Glutamatergic neuron (in vitro differentiated cells): ENCODE results near the gene ABCD1. TPM values are rescaled to one million over a fixed set of nuclear protein-coding genes. Genes with fewer than 3 reads are reported as not detected.
"Not testable (repeated sequence)": the region's sequence is repeated elsewhere in the genome, so short reads cannot be mapped to it uniquely, and the experiment has no call there.

Experiments
- DNase-seq: peaks from one replicate; pipeline ENCODE4 v3.0.0; 2022
- H3K27ac Mint-ChIP-seq: one replicate; pipeline ENCODE4 v1.8.0; 2020; ENCODE audit warnings: mild to moderate bottlenecking, mixed read lengths, inconsistent platforms; ENCODE audit not compliant: unreplicated experiment
- H3K27me3 Mint-ChIP-seq: one replicate; pipeline ENCODE4 v1.8.0; 2020; ENCODE audit warnings: mild to moderate bottlenecking, moderate library complexity, mixed read lengths, inconsistent platforms; ENCODE audit not compliant: unreplicated experiment
- H3K36me3 Mint-ChIP-seq: one replicate; pipeline ENCODE4 v1.8.0; 2020; ENCODE audit warnings: mild to moderate bottlenecking, mixed read lengths, inconsistent platforms; ENCODE audit not compliant: unreplicated experiment
- H3K4me1 Mint-ChIP-seq: one replicate; pipeline ENCODE4 v1.8.0; 2020; ENCODE audit warnings: mild to moderate bottlenecking, low read depth, mixed read lengths, inconsistent platforms; ENCODE audit not compliant: unreplicated experiment
- H3K4me3 Mint-ChIP-seq: one replicate; pipeline ENCODE4 v1.8.0; 2020; ENCODE audit warnings: mild to moderate bottlenecking, mixed read lengths, inconsistent platforms; ENCODE audit not compliant: unreplicated experiment
- H3K9me3 Mint-ChIP-seq: one replicate; pipeline ENCODE4 v1.8.0; 2020; ENCODE audit warnings: mild to moderate bottlenecking, moderate library complexity, mixed read lengths, inconsistent platforms; ENCODE audit not compliant: unreplicated experiment
- total RNA-seq: library from RNA; stranded (reverse); fragmentation: NEBNext Ultra II Directional; extraction: Animal tissue kit (Norgen Biotek cat#: 25700); gene quantifications from one replicate; pipeline ENCODE4 v1.2.1, GENCODE V29; 2021; ENCODE audit not compliant: unreplicated experiment
- TF ChIP-seq, protein P1 (sequence below): fragments of 200-600 bp; sonication (generic); IDR thresholded peaks from one replicate; pipeline ENCODE4 v1.5.0; 2021; ENCODE audit not compliant: partially characterized antibody, unreplicated experiment

The ABCD1 gene
- total RNA-seq, 1 donor from 2014 or later: 13.5 TPM

DNA sequence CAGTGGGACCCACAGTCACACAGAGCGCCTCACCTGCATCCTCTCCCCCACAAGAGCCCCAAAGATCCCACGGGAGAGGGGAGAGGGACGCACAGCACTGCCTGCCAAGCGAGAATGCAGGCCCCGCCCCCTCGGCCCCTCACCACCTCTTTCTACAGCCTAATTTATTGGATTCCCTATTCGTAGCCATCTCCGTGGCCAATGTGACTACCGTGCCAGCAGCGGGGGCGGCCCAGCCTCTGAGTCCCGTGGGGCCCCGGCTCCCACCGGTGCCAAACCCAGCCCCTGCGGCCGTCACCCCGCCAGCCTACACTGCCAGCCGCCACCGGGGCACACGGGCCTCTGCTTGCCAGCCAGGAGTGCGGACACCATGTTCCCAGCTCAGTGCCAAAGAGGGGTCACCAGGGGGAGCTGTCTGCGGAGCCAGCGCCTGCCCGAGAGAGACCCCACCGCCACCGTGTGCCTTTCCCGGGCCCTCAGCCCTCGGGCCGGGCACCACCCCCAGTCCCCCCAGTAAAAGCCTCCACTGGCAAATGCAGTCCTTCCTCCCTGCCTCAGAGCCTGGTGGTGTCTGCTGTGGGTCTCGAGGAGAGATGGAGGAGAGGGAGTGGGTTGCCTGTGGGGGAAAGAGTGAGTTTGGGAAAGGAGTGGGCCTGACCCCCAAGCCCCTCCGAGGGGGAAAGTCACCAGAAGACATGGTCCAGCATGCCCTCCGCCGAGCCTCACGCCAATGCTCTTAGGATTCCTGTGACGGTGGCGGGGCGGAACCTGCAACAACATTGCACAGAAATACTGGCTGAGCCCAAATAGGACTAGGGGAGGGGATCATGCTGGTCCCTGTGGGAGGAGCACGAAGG, 19.8 kb downstream of the ABCD1 start:
- peaks cover 2% of the 10 kb centered on the region for H3K9me3 Mint-ChIP-seq
- peaks cover 4% of the 10 kb centered on the region for H3K4me1 Mint-ChIP-seq
- peak overlapping the region; percentile 66 for H3K27ac Mint-ChIP-seq
- TF ChIP-seq, protein P1, sequence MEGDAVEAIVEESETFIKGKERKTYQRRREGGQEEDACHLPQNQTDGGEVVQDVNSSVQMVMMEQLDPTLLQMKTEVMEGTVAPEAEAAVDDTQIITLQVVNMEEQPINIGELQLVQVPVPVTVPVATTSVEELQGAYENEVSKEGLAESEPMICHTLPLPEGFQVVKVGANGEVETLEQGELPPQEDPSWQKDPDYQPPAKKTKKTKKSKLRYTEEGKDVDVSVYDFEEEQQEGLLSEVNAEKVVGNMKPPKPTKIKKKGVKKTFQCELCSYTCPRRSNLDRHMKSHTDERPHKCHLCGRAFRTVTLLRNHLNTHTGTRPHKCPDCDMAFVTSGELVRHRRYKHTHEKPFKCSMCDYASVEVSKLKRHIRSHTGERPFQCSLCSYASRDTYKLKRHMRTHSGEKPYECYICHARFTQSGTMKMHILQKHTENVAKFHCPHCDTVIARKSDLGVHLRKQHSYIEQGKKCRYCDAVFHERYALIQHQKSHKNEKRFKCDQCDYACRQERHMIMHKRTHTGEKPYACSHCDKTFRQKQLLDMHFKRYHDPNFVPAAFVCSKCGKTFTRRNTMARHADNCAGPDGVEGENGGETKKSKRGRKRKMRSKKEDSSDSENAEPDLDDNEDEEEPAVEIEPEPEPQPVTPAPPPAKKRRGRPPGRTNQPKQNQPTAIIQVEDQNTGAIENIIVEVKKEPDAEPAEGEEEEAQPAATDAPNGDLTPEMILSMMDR: peak; percentile 15
- no peak overlapping the region for H3K4me3 Mint-ChIP-seq
- H3K27me3 Mint-ChIP-seq: no peaks in the 10 kb centered on the region
- no peak for DNase-seq
- H3K36me3 Mint-ChIP-seq: no peaks in the 10 kb centered on the region

GRCh38 chrX:153745067-153745433, 20.4 kb downstream of the ABCD1 start:
- DNase-seq, H3K9me3 Mint-ChIP-seq, H3K27me3 Mint-ChIP-seq, H3K4me1 Mint-ChIP-seq, H3K36me3 Mint-ChIP-seq: not testable (repeated sequence)
- H3K4me3 Mint-ChIP-seq: peak overlapping the region; percentile 63
- H3K27ac Mint-ChIP-seq: peak overlapping the region; percentile 66

- H3K9me3 Mint-ChIP-seq: peaks cover 2% of the 10 kb centered on the region
- TF ChIP-seq, protein P1: no peak
- H3K27me3 Mint-ChIP-seq: no peaks in the 10 kb centered on the region
- DNase-seq: no peak
- peaks cover 1% of the 10 kb centered on the region for H3K4me1 Mint-ChIP-seq
- H3K36me3 Mint-ChIP-seq: no peaks in the 10 kb centered on the region
- peak overlapping the region; percentile 16 for H3K4me3 Mint-ChIP-seq
- H3K27ac Mint-ChIP-seq: no peak overlapping the region
Measured at GRCh38 chrX:153746359-153746758, 21.7 kb downstream of the ABCD1 start.

- H3K4me3 Mint-ChIP-seq, H3K36me3 Mint-ChIP-seq, DNase-seq, H3K9me3 Mint-ChIP-seq, H3K4me1 Mint-ChIP-seq, H3K27ac Mint-ChIP-seq, H3K27me3 Mint-ChIP-seq: not testable (repeated sequence)
Measured at GRCh38 chrX:153746991-153747390, 22.3 kb downstream of the ABCD1 start.

- H3K36me3 Mint-ChIP-seq, H3K27ac Mint-ChIP-seq, H3K27me3 Mint-ChIP-seq, H3K4me1 Mint-ChIP-seq, H3K9me3 Mint-ChIP-seq, H3K4me3 Mint-ChIP-seq, DNase-seq: not testable (repeated sequence)
Measured at GRCh38 chrX:153749017-153749416, 24.4 kb downstream of the ABCD1 start.

GRCh38 chrX:153750127-153750774, 25.6 kb downstream of the ABCD1 start:
- Mint-ChIP-seq H3K9me3 (peaks cover under 1% of the 10 kb centered on the region), H3K27ac (no peak overlapping the region), H3K4me1 (no peaks in the 10 kb centered on the region), H3K36me3 (no peaks in the 10 kb centered on the region), H3K4me3 (peak overlapping the region; percentile 30), H3K27me3 (no peaks in the 10 kb centered on the region)
- DNase-seq: no peak
- TF ChIP-seq, protein P1: no peak
